GM12874 (cell line): Measurements from ENCODE around the gene C14orf93.
A peak's percentile ranks its signal among the peaks of the same experiment; 100 is the strongest.

ENCODE experiments used
- TF ChIP-seq, protein P1 (sequence below): IDR thresholded peaks from 2 replicates; pipeline ENCODE4 v1.5.1; 2011; ENCODE audit warnings: low read depth, mild to moderate bottlenecking, control low read depth, low read length, moderate library complexity; ENCODE audit not compliant: insufficient read depth

C14orf93 gene, protein sequence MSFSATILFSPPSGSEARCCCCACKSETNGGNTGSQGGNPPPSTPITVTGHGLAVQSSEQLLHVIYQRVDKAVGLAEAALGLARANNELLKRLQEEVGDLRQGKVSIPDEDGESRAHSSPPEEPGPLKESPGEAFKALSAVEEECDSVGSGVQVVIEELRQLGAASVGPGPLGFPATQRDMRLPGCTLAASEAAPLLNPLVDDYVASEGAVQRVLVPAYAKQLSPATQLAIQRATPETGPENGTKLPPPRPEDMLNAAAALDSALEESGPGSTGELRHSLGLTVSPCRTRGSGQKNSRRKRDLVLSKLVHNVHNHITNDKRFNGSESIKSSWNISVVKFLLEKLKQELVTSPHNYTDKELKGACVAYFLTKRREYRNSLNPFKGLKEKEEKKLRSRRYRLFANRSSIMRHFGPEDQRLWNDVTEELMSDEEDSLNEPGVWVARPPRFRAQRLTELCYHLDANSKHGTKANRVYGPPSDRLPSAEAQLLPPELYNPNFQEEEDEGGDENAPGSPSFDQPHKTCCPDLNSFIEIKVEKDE

GRCh38 chr14:23009939-23010726, at the start of gene C14orf93:
TSS of gene C14orf93 (minus strand) at chr14:23010143. CDS start at chr14:22999023, 11,120 bp downstream.
- TF ChIP-seq, protein P1, sequence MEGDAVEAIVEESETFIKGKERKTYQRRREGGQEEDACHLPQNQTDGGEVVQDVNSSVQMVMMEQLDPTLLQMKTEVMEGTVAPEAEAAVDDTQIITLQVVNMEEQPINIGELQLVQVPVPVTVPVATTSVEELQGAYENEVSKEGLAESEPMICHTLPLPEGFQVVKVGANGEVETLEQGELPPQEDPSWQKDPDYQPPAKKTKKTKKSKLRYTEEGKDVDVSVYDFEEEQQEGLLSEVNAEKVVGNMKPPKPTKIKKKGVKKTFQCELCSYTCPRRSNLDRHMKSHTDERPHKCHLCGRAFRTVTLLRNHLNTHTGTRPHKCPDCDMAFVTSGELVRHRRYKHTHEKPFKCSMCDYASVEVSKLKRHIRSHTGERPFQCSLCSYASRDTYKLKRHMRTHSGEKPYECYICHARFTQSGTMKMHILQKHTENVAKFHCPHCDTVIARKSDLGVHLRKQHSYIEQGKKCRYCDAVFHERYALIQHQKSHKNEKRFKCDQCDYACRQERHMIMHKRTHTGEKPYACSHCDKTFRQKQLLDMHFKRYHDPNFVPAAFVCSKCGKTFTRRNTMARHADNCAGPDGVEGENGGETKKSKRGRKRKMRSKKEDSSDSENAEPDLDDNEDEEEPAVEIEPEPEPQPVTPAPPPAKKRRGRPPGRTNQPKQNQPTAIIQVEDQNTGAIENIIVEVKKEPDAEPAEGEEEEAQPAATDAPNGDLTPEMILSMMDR = no peak

DNA sequence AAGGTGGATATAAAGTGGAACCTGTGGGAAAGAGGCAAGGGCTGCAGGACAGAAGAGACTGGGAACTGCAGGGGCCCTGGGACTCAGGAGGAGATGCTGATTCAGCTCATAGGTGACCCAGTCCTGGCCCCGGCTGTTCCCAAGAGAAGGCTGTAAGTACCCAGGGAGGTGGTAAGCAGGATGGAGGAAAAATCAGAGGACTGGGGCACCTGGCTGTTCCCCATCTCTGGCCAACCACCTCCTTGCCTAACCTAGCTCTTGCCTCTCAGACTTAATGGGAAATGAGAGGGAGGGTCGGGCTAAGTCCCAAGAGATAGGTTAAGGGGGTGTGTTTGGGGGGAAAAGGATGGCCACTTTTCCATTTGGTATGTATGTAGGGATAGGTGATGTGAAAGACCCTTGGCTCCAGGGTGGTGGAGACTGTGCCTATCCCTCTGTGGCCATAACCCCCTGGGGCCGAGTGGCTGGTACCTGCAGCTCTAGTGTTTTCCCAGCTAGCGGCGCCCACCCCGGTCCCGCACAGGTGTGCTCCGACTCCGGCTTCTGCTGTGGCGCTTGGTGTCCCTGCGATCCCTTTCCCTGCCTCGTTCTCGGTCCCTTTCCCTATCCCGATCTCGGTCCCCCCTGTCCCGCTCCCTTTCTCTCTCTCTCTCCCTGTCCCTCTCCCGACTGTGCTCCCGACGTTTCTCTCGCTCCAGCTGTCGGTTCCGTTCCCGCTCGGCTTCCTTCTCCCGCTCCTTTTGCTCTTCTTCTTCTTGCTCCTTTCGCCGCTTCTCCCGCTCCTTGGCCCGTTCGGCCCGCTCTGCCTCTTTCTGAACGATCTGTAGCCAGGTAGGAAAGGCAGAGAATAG, 48.9 kb upstream of the C14orf93 start:
- TF ChIP-seq, protein P1 = no peak

DNA sequence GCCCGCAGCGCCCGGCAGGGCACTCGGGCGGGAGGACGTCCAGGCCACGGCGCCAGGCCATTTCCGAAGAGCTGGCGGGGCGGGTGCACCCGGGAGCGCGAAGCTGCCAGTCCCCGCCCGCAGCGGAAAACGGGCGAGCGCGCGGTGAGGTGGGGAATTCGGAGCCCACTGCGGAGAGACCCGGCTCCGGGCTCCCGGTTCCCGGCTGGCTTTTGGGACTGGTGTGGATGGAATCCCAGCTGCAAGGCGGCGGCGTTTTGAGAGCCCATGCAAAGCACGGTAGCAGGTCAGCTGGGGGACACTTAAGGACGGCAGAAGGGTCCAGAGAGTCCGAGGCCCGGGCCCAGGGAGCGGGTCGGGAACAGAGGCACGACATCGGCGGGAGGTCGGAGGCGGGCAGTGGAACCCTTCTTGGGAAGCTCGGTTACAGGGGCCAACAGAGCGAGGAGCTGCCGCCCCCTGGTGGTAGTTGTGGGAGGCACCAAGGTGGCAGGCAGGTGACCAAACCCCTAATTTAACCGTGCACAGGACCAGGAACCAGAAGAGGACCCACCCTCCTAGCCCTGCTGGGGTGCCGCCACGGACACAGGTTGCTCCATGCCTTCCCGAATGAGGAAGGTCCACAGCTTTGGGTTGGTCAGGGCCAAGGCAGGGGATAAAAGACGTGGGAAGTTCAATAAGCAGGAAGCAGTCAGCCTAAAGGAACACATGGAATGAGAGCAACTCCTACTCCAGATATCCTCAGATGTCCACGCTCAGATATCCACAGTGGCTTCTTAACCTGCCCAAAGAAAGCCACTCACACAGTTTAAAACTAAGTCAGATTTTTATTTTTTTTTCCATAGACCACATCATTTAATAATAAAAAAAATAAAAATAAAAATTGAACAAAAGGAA, 48.1 kb upstream of the C14orf93 start:
- TF ChIP-seq, protein P1 = peak; percentile 95

DNA sequence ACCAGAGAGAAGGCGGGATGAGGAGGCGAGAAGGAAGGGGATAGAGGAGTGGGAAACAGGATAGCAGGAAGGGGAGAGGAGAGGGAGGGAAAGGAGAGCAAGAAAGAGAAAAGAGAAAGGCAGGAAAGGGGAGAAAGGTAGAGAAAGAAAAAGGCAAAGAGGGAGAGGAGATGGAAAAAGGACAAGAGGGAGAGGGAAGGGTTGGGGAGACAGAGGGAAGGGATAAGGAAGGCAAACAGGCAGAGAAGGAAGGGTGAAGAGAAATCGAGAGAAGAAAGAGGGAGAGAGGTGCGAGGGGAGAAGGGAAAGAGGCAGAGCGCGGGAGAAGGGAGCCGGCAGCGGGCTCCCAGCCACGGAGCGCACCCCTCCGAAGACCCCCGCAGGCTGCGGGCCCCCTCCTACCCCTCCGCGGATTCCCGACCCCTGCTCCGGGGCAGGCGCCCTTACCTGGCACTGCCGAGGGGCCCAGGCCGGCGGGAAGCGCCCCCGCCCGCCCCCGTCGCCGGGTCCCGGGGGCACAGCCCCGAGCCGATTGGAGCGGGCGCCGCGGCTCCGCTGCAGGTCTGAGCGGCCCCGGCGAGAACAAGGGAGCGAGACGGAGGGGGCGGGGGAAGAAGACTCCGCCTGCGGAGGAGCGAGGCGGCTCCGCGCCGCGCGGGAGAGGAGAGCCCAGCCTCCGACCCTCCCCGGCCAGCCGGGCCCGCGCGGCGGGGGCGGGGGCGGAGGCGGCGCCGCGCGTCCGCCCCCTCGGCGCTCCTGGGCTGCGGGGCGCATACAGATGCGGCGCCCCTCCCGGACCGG, 47.2 kb upstream of the C14orf93 start, which contains the start of gene CDH24:
CDH24 (minus strand) TSS at position 565 of the 801 bp plus-strand sequence. CDS start 1,787 bp downstream, outside the sequence.
- TF ChIP-seq, protein P1 = no peak

- TF ChIP-seq, protein P1 = peak; percentile 91
Observed at GRCh38 chr14:23056145-23056955, 46.4 kb upstream of the C14orf93 start.
